ENCODE results near the gene TMUB1. TPM values are rescaled to one million over a fixed set of nuclear protein-coding genes. Genes with fewer than 3 reads are reported as not detected.

TMUB1 gene
- total RNA-seq, 1 experiment from 2014 or later: 45.4 TPM

DNA sequence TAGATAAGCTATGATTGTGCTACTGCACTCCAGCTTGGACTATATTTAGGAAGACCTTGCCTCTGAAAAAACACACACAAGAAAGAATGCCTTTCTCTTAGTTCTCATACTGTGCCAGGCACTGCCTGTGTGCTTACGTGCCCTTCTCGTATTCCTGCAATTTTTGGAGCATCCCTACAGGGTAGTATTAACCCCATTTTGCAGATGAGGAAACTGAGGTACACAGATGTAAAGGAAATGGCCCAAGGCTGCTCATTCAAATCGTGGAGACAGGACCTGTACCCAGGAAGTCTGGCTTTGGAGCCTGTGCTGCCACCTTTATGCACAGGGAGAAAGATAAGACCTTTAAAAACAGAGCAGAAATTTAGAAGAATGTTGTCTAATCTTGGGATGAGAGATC is 19.7 kb upstream of the TMUB1 start:
- Histone ChIP-seq H3K9ac (ENCODE audit: extremely low read depth, insufficient read length, low read length) (no peak overlapping the region), H4K91ac (ENCODE audit: insufficient read length, low read depth, low read length) (no peak overlapping the region), H3K23ac (ENCODE audit: insufficient read length, low read depth, low read length) (no peak overlapping the region), H3K27ac (ENCODE audit: insufficient read length, low read depth, low read length) (no peak overlapping the region), H3K23me2 (ENCODE audit: insufficient read length, low read depth, low read length, poor library complexity, severe bottlenecking) (peaks cover 3% of the 10 kb centered on the region), H2AFZ (ENCODE audit: low read length) (no peak overlapping the region), H3K27me3 (ENCODE audit: insufficient read depth, low read length) (no peaks in the 10 kb centered on the region), H4K20me1 (ENCODE audit: control insufficient read depth, insufficient read depth, insufficient read length) (no peaks in the 10 kb centered on the region), H3K56ac (ENCODE audit: insufficient read length, low read depth, low read length) (no peak overlapping the region), H4K8ac (replicated peaks; ENCODE audit: insufficient read length, low read depth, low read length) (no peak overlapping the region), H3K4me1 (ENCODE audit: insufficient read depth, low read length) (peaks cover 13% of the 10 kb centered on the region), H3K14ac (ENCODE audit: insufficient read depth, low read length) (no peak overlapping the region), H2BK15ac (ENCODE audit: low read depth, low read length) (no peak overlapping the region), H3K4me2 (ENCODE audit: insufficient read depth, insufficient read length, low read length) (no peak overlapping the region), H3K9me3 (ENCODE audit: control insufficient read depth, low read depth, low read length) (no peaks in the 10 kb centered on the region), H2AK5ac (ENCODE audit: insufficient read length, low read length) (no peak overlapping the region), H3K79me1 (ENCODE audit: insufficient read depth, low read depth, low read length, poor library complexity, severe bottlenecking) (peaks cover 3% of the 10 kb centered on the region), H3K18ac (ENCODE audit: insufficient read length, low read depth, low read length) (no peak overlapping the region), H2BK20ac (ENCODE audit: low read depth, low read length, poor library complexity, severe bottlenecking) (no peak overlapping the region), H2BK5ac (ENCODE audit: insufficient read length, low read length) (no peak overlapping the region), H2BK12ac (ENCODE audit: insufficient read length, low read depth, low read length) (no peak overlapping the region), H3T11ph (ENCODE audit: low read length) (no peak overlapping the region), H4K5ac (ENCODE audit: insufficient read length, low read depth, low read length) (no peak overlapping the region), H2BK120ac (ENCODE audit: low read depth, low read length, poor library complexity, severe bottlenecking) (no peak overlapping the region), H3K79me2 (ENCODE audit: insufficient read depth, low read length) (peaks cover 3% of the 10 kb centered on the region; the same call in 1 of the 2 replicates), H3K4ac (ENCODE audit: low read depth, low read length) (no peak overlapping the region)
- H3K9me3 Mint-ChIP-seq: no peaks in the 10 kb centered on the region
- WGBS (ENCODE audit: extremely low coverage, insufficient read length, low lambda C conversion rate): no CpG with 5 or more reads among the region's 3 CpGs
- H3K4me3 Mint-ChIP-seq: no peak overlapping the region
- no peaks in the 10 kb centered on the region; the same call in 1 of the 2 replicates for H3K27me3 Mint-ChIP-seq (ENCODE audit: low read depth)
- peaks cover 25 to 39% of the 10 kb centered on the region in 2 experiments for H3K4me1 Mint-ChIP-seq
- DNase-seq: no peak
- no peak for TF ChIP-seq CTCF (conservative IDR thresholded peaks at IDR 0.05)
- H3K27ac Mint-ChIP-seq: peak overlapping the region in 1 of 3 experiments; percentile 61; a peak in 1 of 7 replicates
- peaks cover 0 to 9% (median 5%) of the 10 kb centered on the region in 3 experiments; a peak in 5 of 7 replicates for H3K36me3 Mint-ChIP-seq (ENCODE audit: insufficient read depth in 1 of 3, low read depth in 3 of 3)

Measured in H9 (cell line).